G401 (cell line): Measurements from ENCODE around the gene SMPD3. TPM values are rescaled to one million over a fixed set of nuclear protein-coding genes. Genes with fewer than 3 reads are reported as not detected.

Experiments
- DNase-seq: peaks from one replicate; pipeline ENCODE4 v3.0.0-alpha.2; 2015; ENCODE audit warnings: low spot score
- in situ Hi-C: cut with HindIII; loops from 2 replicates; pipeline ENCODE4 v1.10.0; 2016; ENCODE audit warnings: low sequenced_read_pairs, mixed read lengths
- total RNA-seq: library from RNA; depleted of rRNA; stranded (reverse); fragments of >200 nt; shearing (Covaris generic); gene quantifications from 2 replicates; pipeline ENCODE4 v1.2.3, GENCODE V29; 2014

SMPD3 gene
- total RNA-seq, 1 experiment from 2014 or later, result 0.03 TPM

DNA sequence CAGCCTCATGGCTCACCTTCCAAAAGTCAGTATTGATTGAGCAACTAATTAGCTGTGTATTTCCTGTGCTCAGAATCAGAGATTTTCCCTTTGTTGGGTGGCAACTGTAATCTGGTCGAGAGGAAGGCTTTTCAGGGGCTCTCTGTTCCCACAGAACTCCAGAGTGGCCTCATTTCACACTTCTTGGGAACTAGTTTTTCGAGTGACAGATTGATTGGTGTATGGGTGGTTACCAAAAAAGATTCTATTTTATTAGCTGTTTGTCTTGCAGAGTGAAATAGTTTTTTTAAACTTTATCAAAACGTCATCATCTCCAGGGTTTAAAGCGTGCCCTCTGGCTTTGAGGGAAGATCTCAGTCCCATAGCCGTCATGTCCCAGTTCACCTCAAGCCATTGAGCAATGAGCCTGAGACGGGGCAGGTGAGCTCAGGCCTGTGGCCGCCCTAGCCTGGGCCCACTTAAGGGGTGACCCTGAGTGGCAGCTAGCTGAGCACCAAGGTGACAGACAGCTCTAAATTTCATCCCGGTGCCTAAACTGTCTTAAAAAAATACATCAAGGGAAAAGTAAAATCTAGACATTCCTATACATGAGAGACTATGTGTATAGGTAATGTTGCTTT lies 53.0 kb downstream of the SMPD3 start:
- DNase-seq, result no peak
- in situ Hi-C loops, result no loop called here

DNA sequence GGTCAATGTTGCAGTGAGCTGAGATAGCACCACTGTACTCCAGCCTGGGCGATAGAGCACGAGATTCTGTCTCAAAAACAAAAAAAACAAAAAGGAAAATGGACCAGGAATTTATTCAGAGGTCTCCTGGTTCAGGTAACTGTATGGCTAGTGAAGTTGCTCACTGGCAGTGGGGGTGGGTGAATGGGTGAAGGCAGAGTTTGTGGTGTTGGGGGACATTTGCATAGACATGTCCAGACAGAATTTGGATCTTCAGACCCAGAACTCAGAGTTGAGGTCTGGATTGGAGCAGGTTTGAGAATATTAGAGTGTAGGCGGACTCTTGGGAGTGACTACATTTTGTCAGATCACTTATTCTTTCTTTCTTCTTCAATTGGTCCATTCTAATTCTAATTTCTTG lies 55.0 kb downstream of the SMPD3 start:
- in situ Hi-C loops, result no loop called here

DNA sequence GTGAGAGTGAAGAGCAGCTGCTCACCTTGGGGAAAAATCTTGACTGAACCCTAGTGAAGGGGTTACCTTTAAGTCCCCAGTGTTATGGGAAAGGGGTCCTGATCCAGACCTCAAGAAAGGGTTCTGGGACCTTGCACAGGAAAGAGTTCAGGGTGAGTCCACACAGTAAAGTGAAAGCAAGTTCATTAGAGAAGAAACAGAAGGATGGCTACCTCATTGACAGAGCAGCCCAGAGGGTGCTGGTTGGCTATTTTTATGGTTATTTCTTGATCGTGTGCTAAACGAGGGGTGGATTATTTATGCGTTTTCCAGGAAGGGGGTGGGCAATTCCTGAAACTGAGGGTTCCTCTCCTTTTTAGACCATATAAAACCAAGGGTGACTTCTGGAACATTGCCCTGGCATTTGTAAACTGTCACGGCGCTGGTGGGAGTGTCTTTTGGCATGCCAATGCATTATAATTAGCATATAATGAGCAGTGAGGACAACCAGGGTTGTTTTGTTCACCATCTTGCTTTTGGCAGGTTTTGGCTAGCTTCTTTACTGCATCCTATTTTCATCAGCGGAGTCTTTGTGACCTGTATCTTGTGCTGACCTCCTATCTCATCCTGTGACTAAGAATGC lies 58.4 kb downstream of the SMPD3 start:
- in situ Hi-C loops, result no loop called here
- no peak for DNase-seq

More for the DNA sequence above, 55.0 kb downstream of the SMPD3 start:
- no peak for DNase-seq

DNA sequence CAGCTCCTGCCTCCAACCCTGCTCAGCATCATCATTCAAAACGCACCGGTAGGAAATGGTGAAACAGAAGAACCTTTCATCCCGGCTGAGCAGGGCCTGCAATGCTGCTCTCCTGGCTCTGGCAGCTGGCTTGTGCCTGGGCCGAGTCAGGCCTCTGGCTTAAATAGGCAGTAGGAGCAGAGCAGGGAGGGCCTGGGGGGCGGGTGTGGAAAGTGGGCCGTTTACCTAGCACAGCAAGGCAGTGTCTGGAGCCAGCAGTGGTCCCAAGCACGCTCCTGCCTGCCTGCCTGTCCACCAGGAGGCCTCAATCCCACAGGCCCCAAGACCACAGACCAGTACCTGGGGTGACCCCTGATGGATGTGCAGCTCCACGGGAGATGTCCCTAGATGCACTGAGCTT lies 59.3 kb downstream of the SMPD3 start:
- DNase-seq, result no peak
- in situ Hi-C loops, result no loop called here

DNA sequence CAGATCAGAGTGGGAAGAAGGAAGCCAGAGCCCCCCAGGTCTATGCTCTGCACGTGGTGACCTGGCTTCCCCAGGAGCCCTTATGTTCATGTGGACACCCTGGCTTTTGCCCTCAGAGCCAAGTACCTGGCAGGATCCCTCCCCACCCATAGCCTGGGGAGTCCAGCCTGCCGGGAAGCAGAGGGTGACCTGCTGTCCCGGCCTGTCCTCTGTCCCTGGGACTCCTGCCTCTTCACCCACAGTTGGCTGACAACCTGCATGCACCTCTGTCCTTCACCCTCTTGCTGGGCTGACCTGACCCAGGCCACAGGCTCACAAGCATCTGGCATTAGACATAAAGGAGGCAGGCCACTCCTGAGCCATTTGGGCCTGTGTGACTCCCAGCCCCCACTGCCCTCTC lies 60.2 kb downstream of the SMPD3 start:
- DNase-seq, result no peak
- in situ Hi-C loops, result no loop called here

DNA sequence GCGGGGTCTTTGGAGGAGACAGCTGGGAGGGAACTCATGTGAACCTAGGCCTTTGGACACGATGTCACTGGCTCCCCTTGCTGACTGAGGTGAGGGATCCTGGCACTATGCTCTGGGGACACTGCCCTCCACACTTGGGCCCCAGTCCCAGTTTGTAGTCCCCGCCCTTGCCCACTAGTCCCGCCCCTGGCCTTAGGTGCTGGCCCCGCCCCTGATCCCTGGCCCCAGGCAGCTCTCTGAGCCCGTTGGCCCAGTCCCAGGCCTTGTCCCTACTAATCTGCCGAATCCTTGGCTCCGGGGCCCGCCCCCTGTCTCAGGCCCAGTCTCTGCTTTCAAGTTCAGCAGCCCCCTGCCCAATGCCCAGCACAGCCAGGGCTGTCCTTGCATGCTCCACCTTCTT lies 61.0 kb downstream of the SMPD3 start:
- DNase-seq, result no peak
- in situ Hi-C loops, result no loop called here

DNA sequence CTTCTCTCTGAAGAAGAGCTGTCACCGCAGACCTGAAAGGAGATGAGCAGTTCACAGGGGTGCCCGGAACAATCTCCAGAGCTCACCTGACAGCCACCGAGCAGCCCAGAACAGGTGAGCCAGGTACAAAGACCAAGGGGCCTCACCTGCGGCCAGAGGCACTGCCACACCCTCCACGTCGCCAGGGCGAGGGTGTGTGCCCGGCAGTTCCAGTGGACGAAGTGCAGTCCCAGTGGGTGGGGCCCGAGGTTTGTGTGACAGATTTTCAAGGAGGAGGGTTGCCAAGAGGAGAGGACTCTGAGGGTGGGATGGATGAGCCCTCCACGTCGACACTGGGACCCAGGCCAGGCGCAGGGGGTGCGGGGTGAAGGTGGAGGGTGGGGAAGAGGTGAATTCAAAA lies 61.7 kb downstream of the SMPD3 start:
- DNase-seq, result no peak

DNA sequence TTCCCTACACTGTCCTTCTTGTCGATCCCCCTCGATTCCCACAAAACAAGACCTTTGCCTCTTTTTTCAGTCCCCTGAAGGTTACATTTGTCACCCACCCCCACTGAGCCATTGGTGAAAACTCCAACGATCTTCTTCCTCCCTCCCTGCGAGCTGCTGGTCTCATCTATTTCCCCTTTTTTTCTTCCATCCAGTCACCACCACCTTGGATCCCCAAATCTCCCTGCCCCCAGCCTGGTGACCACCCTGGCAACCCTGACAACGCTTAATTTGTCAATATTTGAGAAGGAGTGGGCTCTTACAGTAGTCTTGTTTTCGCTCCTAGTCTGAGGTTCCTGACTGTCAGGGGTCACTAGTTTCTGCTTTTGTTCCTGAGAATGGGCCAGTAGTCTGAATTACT lies 62.9 kb downstream of the SMPD3 start:
- DNase-seq, result no peak
- in situ Hi-C loops, result no loop called here

More for the DNA sequence above, 61.7 kb downstream of the SMPD3 start:
- in situ Hi-C loops, result no loop called here

DNA sequence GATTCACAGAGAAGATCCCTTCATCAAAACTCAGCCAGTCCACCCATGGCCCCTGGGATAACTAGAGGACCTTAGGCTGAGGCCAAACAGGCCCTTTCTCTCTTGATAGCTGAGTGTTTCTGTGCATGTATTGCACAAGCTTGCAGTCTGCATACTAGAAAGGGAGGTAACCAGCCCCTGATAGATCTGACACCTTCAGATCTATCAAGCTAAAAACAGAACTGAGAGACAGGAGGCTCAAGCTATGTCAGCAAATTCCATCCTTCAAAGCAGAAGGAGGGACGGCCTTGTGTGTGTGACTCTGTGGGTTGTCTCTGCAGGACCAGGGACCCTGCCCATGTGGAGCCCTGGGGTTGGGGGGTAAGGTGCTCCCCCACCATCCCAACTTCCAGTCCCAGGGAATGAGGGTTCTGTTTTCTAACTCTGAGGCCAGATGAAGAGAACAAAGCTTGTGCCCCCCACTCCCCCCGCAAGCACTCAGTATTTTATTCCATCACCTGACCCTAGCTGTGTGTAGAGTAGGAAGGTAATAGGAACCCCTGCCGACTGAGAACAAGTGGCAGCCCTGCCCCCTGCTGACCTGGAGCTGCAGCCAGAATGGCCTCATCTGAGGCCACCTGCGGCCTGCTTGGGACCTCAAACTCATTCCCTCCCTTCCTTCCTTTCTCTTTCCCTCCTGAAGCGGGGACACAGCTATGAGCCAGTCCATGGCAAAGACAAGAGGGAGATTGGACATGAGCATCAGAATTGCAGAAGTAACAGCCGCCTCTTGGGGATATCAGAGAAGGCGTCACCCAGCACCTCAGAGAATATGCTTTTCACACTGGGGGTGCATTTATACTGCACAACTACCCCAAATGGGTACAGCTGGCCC lies 63.8 kb downstream of the SMPD3 start:
- in situ Hi-C loops, result no loop called here
- DNase-seq, result peak; percentile 19

DNA sequence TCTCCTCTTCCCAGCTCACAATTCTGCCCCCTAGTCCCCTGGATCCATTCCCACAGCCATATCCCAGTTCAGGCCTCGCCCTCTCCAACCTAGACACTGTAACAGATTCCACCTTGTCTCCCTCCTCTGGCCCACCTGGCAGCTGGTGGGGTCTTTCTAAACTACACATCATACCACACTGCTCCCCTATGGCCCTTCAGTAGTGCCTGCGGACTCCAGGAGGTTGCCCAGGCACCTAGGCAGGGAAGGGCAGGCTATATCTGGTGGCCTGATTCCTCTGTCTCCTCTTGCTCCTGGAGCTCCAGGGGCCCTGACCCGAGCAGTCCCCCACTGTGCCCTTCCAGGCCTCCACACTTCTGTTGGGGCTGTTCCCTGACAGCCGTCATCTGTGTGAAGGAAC lies 64.5 kb downstream of the SMPD3 start:
- DNase-seq, result no peak
- in situ Hi-C loops, result no loop called here

DNA sequence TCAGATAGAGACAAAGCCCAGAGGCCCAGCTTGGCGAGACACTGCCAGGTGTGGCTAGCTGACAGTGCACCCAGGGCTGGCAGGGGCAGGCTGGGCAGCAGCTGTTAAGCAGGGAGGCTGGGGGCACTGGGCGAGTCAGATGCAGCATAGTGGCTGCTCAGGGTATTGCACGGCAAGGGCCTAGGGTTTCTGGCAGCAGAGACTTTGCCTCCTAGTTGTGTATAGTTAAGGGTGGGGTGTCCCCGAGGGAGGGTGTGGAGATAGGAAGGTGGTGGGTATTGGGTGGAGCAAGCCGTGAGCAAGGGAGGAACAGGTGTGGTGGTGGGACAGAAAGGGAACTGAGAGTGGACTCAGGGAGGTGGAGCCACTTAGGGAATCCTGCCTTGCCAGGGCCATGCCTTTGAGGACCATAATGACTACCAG lies 66.0 kb downstream of the SMPD3 start:
- in situ Hi-C loops, result no loop called here
- DNase-seq, result no peak

DNA sequence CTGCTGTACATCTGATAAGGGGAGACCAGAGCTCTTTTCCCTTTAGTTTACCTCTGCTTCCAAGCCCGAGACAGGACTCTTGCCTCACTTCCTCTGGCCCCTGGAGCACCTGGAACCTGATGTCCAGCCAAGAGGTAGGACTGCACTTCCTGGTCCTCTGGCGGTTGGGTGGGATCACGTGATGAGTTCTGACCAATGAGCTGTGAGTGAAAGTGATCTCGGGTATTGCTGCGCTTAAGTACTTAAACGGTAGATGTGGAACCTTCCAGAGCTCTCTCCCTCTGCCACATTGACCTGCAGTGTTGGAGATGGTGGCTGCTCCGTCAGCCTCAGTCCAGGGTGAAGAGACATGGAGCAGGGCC lies 67.0 kb downstream of the SMPD3 start:
- in situ Hi-C loops, result no loop called here
- no peak for DNase-seq

DNA sequence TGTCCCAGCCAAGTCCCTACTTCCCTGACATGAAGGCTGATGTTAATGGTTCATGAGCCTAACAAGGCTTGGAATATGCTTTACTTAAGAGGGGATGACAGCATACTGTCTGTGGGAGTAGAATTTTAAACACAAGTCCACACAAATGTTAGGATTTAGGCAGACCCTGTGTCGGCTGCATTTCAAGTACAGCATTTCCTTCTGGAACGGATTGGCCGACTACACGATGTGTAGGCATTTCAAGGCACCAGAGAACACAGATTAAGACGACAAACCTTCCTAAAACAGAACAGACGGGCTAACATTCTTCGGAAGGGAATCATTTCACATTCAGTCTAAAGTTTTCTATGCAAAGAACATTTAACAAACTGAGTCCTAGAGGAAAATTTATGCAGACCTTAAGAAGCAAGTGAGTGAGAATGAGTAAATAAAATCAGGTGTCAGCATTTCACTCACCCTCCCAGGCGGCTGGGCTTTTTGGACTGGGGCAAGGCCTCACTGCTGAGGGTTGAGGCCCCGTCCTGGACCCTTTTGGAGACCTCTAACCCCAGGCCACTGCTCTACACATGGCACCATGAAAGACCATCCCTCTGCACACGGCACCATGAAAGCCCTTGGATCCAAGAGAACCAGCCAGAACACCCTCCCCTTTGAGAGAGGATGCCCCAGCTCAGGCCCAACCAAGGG lies 67.5 kb downstream of the SMPD3 start:
- no peak for DNase-seq
- in situ Hi-C loops, result no loop called here

DNA sequence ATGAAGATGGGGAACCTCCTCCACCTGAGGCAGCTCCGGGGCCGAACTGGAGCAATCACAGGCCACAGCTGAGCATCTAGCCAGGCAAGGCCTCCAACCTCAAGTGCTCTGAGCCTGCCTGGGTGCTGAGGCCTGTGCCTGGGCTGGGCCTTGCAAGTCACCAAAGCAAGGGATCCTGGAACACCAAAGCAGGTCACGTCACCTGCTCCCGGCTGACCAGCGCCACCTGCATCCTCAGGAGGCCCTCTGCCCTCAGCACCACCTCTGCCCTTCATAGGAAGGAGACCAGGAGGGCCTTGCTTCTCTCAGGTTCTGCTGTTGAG lies 68.0 kb downstream of the SMPD3 start:
- in situ Hi-C loops, result no loop called here
- no peak for DNase-seq

DNA sequence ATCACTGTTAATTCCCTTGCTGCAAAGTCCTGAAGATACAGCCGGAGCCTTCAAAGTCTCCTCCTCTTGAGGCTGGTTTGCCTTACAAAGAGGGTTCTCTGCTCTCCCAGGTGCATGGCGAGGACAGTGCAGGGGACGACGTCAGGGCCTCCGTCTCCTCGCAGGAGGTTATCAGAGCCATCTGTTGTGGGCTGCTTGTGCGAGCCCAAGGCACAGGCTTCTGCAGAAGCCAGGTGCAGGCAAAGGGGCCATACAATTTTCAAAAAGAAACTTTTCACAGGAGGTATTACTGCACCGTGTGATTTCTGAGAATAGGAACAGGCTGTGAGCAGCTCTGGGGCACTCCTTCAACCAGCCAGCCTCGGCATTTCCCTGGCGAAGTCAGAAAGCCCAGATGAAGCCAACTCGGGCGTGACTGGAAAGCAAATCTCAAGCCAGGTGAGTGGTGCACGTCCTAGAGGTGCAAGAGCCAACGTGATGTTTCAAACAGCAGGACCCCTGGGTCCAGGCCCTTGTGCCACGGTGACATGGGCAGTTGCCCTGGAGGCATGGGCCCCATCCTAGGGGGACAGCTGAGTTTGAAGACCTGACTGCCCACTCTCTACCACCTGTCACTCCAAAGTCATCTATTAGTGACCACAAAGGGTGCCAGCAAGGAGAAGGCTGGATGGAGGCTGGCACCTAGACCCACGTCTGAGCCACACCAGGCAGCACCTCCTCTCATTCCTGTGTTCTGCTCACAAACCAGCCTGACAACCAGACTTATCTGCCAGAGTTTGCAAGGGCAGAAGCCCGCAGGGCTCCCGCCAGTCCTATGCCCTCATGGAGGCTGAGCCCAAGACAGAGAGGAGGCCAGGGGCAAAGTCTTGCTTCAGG lies 68.6 kb downstream of the SMPD3 start:
- DNase-seq, result peak; percentile 79
- in situ Hi-C loops, result no loop called here

DNA sequence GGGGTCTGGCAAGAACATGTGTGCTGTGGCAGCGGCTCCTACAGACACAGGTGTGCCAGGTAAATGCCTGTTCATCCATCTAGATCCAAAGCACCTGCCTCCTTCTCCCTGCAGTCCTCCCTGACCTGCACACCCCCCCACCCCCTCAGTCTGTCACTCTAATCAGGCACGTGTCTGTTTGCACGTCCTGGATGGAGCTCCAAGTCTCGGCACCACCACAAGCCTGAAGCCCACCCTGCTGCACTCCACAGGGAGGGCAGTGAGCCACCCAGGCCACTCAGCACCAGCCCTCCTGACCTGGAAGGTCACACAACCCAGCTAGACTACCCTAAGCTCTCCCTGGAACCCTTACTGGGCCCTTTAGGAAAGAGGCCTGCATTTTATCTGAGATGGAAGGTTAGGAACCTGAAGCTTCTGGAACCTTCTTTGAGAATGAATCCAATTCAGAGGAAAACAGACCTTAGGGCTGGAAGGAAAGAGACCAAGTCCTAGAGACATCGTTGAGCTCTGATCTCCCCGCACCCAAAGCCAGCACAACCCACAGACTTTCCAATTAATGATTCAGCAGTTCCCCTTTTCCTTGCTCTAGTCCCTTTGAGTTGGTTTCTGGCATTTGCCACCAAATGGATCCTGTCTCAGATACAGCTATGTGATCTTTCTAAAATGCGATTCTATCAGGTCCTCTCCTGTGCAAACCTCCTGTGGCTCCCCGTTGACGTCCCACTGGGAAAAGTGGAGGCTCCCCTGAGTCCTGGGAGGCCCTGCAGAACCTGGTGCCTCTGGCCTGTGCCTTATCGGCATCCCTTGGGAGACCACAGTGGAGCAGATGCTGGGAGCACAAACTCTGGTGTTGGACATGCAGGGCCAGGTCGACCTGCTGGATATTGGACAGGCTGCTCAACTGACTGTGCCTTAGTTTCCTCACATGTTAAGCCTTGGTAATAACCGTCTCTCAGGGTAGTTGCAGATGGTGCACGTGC lies 69.6 kb downstream of the SMPD3 start:
- peak; percentile 18 for DNase-seq
- in situ Hi-C loops, result no loop called here

DNA sequence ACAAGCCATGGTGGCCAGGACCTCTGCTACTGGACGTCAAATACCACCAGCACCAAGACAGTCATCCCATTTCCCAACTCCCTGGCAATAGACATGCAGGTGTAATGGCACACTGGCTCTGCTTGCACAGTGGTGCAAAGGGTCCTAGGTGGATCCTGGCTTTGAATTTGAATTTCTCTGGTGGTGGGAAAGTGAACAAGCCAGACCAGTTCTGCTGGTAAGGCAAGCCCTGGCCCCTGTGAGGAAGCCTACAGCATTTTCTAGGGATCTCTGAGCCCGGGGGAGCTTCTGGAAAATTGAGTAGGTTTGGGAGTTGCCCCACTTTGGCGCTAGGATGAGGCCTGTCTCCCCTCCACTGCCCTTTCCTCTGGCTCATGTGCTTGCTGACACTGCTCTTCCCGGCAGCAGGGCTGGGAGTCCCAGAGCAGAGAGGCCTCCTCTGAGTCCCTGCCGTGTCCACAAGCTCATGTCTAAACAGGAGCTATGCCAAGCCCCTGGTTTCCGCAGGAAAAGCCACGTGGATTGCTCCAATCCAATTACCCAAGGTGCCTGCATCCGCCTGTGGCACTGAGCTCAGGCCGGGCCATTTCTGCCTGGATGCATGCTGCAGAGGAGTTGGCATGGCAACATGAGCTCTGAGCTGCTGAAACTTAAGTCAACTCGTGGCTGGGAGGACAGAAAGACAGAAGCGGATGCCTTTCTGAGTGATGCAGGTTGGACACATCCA lies 70.5 kb downstream of the SMPD3 start:
- in situ Hi-C loops, result no loop called here
- peak; percentile 91 for DNase-seq
